Effector CD4-positive, alpha-beta T cell (primary cell): ENCODE data around the gene HTRA3.

ENCODE experiments used
- DNase-seq: peaks from one replicate; pipeline ENCODE4 v3.0.0-alpha.2; 2020

Gene HTRA3

DNA sequence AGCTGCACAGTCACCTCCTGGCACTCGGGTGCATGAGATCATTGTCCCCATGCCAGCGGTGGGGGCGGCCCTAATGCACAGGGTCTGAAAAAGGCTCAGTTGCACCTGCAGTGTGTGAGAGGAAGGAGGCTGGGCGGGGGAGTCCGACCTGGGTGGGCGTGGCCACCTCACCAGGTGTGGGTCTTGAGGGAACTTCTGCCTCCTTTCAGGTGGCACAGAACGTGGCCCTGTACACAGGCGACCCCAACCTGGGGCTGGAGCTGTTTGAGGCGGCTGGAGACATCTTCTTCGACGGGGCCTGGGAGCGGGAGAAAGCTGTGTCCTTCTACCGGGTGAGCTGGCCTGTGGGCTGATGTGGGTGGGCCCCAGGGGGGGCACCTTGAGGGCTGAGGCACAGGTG lies 34.3 kb upstream of the HTRA3 start:
- no peak for DNase-seq

DNA sequence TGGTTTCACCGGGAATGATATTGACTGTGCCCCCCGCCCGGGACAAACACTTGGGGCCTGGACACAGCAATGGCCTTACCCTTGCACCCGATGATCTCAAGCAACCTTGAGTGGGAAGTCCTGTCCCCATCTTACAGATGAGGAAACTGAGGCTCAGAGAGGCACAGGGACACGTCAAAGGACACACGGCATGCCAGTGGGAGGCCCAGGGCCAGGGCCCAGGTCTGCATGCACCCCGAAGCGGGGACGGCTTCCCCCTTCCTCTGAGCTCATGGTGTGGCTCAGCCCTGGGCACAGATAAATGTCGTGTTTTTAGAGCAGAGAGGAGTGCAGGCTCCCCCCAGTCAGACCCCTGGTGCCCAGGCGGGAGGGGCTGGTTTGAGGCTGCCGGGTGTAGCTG lies 33.9 kb upstream of the HTRA3 start:
- no peak for DNase-seq

DNA sequence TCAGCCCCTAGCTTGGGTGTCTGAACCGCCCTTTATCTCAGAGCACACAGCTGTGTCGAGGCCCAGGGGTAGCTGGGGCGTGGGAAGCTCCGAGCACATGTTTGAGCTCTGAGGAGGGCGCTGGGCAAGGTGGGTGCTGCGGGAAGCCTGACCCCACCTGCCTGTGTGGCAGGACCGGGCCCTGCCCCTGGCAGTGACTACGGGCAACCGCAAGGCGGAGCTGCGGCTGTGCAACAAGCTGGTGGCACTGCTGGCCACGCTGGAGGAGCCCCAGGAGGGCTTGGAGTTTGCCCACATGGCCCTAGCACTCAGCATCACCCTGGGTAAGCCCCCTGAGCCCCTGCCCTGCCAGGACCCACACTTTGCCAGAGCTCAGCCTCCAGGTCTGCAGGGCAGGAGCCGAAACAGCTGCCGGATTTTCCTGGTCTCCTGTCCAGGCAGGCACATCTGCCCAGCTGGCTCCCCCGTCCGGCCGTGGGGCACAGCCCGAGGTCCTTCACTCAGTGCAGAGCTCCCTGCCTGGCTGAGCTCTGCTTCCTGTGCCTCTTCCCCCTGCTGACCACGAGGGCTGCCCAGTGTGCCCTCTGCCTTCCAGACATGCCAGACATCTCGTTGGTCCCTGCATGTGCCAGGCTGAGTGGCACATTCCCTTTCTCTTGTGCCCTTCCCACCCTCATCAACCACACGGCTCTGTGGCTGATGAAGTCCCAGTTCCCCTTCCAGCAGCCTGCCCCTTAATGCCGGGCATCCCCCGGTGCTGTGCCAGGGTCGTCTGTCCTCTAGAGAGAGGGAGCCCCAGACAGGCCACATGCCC lies 33.2 kb upstream of the HTRA3 start:
- DNase-seq, result no peak

DNA sequence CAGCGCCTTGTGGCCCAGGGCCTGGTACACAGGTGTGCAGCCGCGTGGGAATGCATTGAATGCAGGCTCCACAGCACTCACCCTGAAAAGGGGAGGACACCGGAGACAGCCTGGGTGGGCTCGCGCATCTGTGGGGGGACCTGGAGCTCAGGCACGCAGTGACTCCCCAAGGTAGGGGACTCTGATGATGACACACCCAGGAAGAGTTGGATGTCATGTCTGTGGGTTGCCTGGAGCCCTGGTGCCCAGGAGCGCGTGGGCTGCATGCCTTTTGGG lies 32.7 kb upstream of the HTRA3 start:
- DNase-seq, result no peak

DNA sequence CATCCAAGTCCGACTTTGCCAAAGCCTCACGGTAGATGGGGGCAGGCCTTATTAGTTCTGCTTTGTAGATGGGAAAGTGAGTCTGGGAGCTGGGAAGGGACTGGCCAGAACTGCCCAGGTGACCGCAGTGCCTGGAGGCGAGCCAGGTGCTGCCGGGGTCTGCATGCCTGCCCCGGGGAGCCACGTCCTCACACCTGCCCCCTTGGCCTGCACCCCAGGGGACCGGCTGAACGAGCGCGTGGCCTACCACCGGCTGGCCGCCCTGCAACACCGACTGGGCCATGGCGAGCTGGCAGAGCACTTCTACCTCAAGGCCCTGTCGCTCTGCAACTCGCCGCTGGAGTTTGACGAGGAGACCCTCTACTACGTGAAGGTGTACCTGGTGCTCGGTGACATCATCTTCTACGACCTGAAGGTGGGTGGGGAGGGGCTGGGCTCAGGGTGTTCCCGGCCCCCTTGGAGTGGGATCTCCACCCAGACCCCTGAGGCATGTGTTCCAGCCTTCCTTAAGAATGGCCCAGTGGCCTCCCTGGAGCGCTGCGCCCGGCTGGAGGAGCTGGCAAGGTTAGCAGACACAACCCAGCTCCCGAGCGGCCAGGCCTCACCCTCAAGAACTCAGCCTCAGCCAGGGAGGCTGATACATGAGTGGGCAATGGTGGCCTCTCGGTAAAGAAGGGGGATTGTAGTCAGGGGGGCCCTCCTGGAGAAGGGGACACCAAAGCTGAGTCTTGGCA lies 32.1 kb upstream of the HTRA3 start:
- DNase-seq, result no peak

DNA sequence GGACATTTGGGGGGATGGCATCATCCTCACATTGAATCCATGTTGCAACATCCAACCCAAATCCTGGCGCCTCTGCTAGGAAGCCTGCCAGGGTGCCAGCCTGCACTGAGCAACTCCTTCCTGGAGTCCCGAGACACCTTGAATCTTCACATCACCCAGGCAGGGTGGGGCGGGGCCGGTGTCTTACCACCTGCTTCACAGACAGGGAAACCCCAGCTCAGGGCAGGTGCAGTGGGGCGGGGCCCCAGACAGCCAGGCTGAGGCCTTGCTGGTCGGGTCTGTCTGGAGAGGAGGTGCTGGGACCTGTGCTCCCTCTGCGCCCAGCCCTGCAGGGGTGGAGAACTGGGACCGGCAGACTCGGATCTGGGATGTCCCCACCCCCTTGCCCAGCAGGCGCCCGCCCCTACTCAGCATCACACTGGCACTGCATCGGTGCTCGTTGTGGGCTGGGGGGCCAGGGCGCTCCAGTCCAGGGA lies 31.5 kb upstream of the HTRA3 start:
- no peak for DNase-seq

DNA sequence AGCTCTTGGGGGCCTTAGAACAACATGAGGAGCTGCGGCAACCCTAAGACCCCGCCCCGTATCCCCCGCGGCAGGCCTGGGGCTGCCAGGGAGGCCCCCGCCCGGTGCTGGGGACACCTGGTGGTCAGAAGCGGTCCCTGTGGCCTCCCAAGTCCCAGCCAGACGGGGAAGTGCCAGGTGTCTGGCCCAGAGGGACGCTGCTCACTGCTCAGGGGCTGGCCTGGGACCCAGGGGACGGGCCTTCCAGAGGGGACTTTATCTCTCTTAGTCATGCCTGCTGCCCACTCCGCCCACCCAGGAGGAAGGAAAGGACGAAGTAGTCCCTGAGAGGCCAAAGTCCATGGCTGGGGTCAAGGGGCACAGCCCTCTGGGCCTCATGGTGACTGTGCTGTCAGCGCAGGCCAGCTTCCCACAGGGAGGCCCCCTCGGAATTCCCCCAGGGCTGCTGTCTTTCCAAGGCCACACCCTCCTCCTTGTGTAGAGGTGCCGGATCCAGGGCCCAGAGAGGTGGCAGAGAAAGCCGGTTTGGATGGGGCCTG lies 31.0 kb upstream of the HTRA3 start:
- no peak for DNase-seq

DNA sequence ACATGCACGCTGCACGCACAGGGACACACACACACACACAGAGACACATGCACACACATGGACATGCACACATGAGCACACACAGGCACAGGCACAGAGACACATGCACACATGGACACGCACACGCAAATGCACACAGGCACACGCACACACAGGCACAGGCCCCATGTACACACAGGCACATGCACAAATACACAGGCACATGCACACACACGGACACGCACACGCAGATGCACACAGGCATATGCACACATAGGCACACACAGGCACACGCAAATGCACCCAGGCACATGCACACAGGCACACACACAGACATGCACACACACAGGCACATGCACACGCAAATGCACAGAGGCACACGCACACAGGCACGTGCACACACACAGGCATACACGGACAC lies 30.3 kb upstream of the HTRA3 start:
- no peak for DNase-seq

DNA sequence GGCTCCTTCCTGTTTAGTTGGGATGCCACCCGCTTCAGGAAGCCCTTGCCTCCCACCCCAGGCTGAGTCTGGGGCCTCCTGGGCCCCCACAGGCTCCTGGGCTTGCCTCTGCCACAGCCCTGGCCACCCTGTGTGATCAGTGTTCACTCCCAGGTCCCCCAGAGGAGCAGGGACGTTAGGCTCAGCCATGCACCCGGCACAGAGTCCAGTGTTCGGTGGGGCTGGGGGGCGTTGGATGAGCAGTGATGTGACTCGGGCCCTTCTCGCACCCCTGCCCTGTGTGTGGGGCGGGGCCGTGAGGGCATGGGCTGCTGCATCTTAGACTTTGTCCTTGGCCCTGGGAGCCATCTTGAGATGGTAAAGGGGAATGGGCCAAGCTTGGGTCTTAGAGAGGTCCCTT lies 29.9 kb upstream of the HTRA3 start:
- no peak for DNase-seq

DNA sequence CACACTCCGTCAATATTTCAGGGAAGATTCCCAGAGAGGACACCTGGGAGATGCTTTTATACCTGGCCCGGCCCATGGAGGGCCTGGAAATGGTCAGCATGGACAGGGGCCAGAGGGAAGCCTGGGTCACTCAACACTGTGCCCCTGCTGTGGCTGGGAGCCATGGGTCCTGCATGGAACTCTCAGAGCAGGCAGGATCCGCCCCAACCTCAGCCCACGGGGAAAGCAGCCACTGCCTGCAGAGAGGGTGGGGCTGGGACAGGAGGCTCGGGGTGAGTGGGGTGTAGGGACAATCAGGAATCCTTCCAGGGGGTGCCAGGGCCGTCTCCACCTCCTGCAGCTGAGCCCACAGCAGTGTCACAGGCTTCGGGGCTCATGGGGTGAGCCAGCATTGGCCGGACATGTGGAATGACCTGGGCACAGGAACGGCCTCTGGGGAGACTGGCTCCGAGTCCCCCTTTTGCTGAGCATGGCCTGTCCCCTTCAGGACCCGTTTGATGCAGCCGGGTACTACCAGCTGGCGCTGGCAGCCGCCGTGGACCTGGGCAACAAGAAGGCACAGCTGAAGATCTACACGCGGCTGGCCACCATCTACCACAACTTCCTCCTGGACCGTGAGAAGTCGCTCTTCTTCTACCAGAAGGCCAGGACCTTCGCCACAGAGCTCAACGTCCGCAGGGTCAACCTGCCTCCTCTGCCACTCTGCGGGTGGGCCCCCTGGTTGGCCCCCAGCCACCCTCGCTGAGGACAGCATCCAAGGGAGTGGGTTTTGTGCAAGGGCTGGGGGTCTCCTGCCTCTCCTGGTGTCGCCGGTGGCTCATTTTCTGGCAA lies 29.1 kb upstream of the HTRA3 start:
- DNase-seq, result no peak

DNA sequence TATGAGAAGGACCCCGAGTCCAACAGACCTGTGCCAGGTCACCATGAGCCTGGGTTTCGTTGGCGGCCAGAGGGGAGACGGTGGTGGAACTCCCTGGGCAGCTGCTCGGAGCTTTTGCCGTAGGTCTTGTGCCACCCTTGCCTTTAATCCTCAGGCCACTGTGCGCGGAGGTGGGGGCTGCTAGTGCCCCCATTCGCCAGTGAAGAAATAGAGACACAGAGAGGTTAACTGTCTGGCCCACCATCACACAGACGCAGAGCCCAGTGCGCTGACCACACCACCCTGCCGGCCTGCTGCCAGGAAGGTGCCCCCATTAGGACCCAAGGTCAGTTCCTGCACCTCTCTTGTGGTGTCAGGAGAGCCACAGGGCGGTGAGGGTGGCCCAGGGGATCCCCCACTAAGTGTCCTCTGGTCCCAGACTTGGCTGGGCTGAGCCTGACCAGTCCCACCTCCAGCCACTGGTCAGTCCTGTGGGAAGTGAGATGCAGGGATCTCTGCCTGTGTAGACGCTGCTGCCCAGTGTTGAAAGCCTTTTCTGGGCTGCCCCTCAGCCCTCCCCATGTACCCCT lies 28.3 kb upstream of the HTRA3 start:
- DNase-seq, result no peak

DNA sequence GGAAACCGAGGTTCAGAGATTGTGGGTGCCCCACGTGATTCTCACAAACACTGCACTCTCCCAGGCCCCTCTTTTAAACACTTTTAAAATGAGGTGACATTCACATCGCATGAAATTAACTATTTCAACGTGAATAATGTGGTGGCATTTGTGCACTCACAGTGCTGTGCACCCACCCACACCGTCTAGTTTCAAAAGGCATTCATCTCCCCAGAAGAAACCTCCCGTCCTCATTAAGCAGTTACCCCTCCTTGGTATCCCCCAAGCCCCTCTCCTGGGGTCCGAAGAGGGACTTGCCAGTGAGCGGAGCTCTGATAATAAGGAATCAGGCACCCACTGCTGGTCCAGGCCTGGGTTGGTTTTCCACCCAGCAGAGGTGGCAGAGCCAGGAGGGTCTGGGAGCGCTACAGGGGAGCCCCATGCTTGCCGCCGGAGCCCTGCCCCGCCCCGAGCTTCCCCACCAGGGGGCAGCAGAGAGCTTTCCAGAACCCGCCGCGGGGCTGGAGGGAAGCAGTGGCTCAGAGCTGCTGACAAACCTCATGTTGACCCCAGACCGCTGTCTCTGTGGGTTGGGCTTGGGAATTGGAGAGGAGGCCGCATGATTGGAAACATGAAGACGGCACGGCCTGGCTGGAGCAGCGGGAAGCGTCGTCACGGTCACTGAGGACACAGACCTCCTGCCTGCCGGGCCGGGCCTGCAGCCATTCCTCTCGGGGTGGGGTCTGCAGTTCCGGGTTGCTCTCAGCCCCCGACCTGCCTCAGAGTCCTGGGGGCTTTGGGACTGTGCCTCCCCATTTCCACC lies 27.5 kb upstream of the HTRA3 start:
- peak; percentile 74 for DNase-seq

DNA sequence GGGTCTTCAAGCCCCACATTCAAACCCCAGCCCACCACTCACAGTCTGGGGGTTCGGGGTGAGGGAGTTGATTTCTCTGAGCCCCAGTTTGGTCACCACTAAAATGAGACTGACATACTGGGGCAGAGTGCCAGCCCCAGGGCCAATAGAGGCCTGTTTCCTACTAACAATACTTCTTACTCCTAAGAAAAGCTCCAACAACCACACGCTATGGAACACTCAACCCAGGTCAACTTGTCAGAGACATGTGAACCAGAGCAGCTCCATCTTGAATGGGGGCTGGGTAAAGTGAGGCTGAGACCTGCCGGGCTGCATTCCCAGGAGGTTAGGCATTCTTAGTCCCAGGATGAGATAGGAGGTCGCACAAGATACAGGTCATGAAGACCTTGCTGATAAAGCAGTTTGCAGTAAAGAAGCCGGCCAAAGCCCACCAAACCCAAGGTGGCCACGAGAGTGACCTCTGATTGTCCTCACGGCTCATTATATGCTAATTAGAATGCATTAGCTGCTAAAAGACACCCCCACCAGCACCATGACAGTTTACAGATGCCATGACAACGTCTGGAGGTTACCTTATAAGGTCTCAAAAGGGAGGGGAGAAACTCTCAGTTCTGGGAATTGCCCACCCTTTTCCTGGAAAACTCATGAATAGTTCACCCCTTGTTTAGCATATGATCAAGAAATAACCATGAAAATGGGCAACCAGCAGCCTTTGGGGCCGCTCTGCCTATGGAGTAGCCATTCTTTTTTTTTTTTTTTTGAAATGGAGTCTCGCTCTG lies 26.6 kb upstream of the HTRA3 start:
- no peak for DNase-seq

DNA sequence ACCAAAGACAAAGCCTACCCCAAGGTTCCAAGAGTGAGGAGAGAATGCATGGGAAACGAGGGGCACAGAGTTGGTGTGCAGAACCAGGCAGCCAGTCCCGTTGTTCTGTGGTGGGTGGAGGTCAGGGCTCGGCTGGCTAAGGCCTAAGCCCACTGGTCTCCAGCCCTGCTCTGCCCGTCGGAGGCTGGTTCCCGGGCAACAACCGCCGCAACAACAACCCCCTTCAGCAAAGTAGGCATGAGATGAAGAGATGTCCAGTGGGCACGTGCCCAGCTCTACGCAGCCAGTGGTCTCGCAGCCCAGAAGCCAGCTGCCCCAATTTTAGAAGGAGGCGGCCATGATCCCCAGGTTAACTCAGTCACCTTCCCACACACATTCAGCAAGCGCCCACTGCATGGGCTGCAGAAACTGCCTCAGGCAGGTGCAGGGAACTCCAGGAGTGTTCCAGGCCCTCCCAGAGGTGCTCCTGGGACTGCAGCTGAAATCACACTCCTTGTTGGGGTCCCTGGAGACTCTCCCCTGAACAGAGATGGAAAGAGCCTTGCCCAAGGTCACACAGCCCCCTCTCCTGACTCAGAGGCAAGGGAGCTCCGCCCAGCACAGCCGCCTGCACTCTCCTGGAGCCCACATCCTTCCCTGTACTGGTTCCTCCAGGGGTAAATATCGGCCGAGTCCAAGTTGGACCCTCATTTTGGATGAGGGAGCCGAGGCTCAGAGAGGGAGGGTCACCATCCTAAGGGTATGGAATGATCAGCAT lies 25.4 kb upstream of the HTRA3 start:
- no peak for DNase-seq

DNA sequence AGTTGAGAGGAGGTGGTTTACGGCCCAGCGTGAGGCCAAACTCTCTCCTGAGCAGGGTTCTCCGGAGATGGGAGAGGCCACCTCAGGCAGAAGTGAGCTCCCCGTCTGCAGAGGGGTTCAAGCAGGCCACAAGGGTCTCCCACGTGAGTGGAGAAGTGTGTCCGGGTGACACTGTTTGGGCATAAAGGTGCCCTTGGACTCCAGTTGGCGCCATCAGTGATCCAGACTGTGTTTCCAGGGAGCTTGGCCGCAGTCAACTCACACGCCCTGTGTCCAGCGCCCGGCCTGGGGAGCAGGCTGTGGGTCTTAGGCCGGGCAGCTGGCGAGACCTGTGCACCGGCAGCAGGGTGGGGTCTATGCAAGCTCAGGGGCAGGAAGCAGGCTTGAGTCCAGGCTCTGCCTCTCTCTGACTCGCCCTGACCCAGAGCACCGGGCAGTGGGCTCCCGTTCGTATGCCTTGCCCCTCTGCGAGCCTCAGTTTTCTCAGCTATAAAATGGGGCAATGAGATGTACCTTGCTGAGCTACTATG lies 24.6 kb upstream of the HTRA3 start:
- no peak for DNase-seq

DNA sequence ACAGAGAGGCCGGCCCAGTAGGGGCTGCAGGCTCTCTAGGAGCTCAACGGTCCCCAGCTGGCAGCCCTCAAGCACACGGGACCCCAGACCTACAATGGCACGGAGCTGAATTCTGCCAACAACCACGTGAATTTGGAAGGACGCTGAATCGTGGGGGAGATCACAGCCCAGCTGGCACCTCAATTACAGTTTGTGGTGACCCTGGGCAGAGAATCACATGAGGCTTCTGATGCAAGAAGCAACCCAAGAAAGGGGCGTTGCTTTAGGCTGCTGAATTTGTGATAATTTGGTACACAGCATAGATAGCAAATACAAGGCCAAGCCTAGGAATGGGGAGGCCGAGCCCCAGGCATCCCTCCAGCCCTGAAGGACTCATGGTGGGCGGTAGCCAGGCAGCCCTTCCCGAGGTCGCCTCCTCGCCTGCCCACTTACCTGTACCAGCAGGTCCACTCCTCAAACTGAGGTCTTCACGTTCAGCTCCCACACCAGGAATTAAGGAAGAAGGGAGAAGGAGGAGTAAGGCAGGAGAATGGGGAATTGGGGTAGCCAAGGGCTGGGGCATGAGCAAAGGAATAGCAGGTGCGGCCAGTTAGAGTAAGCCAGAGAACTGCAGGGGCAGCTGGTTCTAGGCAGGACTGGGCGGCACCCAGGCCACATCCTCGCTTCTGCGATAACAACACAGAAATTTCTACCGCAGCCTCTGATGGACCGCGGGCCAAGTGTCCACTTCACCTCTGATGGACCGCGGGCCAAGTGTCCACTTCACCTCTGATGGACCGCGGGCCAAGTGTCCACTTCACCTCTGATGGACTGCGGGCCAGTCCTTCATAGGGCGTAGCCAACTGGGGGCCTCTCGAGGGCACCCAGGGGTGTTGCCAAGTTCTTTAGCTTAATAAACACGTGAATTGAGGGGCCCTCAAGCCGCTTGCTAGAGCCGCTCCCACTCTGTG lies 23.4 kb upstream of the HTRA3 start:
- DNase-seq, result no peak

DNA sequence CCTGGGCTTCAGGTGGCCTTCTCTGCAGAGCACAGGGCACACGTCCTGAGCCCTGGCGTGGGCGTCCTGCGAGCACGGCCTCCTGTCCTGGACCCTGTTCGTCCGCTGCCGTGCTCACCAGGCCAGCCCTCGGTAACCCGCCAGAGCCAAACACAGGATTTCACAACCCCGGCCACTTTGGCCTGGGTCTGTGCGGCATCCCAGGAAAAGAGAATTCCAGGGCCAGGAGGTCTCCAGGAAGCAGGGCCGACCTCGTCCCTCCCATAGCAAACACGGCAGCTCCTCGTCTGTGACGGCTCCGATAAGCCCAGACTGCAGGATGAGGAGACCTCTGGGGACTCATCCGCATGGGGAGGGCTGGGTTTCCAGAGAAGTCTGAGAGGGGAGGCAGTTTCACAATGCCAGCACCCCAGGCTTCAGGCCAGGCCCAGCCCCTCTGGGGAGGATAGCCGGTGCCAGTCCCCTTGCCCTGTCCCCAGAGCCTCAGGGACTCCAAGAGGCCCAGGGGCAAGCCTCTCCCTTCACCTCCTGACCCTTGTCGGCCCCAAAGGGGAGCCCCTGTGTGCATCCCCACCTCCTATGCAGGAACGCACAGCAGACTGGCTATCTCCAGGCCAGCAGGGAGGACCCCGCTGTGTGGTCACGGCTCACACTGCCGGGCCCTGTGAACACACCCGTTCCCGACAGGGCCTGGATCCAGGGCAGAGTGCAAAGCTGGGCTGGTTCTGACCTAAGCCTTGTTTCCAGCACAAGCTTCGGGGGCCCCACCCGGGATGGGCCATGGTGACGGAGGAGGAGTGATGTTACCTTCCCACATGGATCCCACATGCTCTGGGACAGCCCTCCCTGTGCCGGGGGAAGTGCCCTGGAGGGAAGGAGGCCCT lies 22.3 kb upstream of the HTRA3 start:
- no peak for DNase-seq

DNA sequence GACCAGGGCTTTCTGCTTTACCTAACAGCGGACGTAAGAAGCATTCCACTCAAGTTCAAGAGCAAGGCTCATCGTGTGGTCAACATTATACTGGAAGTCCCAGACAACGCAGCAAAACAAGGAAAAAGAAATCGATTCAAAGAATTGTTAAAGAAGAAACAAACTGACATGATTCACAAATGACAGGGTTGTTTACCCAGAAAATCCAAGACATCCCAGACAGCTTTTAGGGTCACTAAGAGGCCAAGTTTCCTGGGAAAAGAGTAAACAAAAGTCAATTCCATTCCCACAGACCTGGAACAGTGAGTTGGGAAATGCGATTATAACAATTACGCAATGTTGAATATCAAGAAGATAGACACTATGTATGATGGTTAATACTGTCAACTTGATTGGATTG lies 21.5 kb upstream of the HTRA3 start:
- no peak for DNase-seq
